HG02798 (cell line): ENCODE results near the gene LCN10.
"Not testable (repeated sequence)": the region's sequence is repeated elsewhere in the genome, so short reads cannot be mapped to it uniquely, and the experiment has no call there.

Source experiments
- ATAC-seq: cut with Tn5 transposase; IDR thresholded peaks from one replicate; pipeline ENCODE4 v1.9.1; 2021; ENCODE audit warnings: mild to moderate bottlenecking; ENCODE audit not compliant: unreplicated experiment, poor library complexity

LCN10 gene

DNA sequence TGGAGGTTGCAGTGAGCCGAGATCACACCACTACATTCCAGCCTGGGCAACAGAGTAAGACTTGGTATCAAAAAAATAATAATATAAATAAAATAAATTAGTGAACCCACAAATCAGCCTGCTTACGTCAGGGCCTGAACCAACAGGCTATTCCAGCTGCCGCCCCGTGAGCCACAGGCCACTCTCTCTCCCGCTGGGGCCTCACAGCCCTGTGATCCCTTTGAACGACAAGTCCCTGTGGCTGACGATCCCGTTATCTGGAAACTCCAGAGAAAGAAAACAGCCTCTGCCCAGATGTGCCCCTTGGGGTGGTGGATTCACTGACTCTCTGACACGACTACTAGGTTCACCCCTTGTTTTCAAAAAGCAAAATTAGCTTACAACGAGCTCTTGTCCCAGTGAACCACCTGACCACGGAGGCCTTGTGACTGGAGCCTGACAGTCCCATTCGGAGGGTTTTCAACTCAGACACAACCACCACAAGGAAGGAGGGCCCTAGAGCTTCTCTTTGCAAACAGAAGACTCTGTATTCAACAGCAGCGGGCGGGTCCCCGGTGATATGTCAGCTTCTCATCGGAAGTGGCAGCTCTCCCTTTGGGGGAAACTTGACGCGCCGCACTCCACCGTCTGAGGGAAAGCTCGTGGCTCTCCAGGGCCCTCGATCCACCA, 34.8 kb downstream of the LCN10 start:
- ATAC-seq: no peak

DNA sequence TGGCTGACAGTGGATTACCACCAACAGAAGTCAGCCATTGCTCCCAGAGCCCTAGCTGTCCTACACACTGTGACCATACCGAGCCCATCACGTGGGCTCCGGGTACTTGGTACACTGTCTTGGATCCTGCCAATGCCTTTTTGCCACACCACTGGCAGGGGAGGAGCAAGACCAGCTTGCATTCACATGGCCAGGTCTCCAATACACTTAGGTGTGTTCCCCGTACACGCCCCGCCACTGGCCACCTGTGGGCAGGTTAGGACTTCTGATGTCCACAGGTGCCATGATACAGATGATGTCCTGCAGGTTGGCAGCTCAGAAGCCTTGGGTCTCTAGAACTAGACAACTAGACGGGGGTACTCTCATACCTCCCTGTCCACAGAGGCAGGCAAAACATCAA, 35.7 kb downstream of the LCN10 start:
- ATAC-seq: no peak

DNA sequence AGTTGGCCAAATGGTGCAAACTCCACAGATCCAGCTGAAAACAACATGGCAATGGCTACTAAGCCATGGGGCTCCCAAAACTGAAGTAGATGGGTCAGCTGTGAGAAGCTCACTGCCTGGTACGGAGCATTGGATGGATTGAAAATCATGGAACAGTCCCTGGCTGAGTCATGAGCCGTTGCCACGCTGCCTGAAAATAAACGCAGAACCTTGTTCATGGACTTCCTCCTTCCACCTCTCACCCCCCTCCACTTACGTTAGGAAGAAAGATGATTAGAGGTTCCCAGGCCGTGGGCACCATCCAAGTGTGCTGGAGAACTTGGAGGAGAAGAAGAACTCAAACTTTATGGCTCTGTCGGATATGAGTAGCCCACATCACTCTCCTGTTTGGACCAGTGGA, 37.2 kb downstream of the LCN10 start:
- no peak for ATAC-seq

DNA sequence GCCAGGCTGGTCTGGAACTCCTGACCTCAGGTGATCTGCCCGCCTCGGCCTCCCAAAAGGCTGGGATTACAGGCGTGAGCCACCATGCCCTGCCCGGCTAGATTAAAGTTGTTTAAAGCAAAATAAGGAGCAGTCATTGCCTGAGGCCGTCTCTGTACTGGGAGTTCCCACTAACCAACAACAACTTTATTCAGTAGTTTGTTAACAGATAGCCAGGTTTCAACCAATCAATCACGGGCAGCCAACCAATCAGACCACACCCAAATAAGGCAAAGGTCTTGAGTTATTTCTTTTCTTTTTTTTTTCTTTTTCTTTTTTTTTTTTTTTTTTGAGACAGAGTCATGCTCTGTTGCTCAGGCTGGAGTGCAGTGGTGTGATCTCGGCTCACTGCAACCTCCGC, 38.0 kb downstream of the LCN10 start:
- not testable (repeated sequence) for ATAC-seq

DNA sequence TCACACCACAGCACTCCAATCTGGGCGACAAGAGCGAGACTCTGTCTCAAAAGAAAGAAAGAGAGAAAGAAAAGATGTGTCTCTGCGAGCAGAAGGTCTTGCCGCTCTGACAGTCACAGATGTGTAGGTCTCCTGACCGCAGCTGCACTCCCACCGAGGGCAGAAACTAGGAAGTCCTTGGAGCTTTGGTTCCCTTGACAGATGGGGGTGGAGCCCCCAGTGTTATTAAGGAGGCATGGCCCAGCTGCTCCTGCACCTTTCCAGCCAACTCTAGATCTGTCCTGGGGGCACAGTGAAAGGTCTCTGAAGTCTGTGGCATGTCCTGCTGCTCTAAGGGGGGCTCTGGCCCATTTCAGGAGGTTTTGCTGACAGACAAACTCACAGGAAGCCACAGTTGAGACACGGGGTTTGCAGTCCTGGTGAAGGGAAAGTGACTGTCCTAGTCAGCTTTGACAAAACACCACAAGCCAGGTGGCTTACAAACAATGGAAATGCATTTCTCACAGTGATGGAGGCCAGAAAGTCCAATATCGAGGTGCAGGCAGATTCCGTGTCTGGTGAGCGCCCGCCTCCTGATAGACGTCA, 39.4 kb downstream of the LCN10 start:
- no peak for ATAC-seq

DNA sequence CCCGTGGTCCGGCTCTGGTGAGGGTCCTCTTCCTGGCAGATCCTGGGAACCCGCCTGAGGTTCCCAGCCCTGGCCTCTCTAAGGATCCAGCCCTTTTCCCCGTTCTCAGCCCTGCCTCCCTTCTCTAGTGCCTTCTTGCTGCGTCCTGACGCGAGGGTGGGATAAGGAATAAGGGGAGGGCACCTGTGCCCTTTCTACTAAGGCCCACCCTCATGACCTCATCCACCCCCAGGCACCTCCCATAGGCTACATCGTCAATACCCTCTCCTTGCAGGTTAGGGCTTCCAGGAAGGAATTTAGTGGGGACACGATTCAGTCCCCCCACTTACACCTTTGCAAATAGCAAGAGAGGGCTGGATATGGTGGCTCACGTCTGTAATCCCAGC, 41.1 kb downstream of the LCN10 start:
- no peak for ATAC-seq

DNA sequence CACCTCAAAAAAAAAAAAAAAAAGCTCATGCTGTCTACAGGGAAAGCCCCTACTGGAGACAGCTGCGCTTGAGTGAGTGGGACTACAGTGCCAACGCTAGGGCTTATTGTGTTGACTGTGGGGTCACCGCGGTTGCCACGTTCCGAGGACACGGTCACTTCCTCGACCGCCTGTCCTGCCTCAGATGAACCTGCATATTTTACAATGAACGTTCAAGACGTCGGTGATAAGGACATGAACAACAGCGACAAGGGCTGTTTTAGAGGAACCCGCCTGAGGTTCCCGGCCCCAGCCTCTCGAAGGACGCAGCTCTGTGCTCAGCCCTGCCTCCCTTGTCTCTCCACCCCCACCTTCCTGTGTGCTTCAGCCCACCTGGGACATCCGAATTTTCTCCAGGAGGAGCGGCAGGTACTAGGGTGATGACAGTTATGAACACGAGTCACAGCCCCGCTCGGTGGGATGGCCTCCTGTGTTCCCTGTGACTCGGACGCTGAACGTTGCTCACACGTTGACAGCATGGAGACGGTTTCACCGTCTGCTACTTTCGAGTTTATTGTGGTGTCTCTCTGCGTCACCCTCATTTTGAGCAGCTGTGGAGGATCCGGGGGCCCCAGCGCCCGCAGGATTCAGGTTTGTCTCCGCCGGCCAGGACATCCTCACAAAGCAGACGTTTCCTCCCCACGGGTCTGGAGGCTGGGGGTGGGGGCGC, 41.6 kb downstream of the LCN10 start:
- ATAC-seq: peak; percentile 51

DNA sequence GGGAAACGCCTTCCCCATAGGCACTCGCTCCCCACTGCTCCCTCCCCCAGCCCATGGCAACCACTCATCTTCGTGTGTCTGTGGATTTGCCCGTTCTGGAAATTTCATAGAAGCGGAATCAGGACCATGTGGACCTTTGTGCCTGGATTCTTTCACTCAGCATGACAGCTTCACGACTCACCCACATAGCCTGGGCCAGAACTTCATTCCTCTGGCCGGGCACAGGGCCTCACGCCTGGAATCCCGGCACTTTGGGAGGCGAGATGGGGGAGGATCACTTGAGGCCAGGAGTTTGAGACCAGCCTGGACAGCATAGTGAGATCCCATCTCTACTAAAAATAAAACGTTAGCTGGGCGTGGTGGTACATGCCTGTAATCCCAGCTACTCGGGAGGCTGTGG, 42.4 kb downstream of the LCN10 start:
- ATAC-seq: no peak

DNA sequence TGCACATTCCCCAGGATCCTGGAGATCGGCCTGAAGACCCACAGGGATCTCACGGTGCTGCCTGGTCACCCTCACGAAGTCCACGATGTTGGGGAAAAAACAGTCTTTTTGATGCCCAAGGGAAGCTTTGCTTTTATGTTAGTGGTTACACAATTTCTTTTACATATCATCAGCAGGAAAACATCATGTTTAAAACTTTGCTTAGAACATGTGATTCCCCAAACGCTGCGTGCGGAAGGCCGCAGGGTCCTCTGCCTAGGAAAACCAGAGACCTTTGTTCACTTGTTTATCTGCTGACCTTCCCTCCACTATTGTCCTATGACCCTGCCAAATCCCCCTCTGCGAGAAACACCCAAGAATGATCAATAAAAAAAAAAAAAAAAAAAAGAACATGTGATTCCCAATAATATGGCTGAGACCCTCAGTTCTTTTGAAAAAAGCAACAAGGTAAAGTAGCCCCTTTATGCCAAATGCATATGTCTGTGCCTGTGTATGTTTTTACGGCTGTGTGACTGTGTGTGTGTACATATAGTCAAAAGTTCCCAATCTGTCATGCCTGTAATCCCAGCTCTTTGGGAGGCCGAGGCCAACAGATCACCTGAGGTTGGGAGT, 44.0 kb downstream of the LCN10 start:
- ATAC-seq: no peak

DNA sequence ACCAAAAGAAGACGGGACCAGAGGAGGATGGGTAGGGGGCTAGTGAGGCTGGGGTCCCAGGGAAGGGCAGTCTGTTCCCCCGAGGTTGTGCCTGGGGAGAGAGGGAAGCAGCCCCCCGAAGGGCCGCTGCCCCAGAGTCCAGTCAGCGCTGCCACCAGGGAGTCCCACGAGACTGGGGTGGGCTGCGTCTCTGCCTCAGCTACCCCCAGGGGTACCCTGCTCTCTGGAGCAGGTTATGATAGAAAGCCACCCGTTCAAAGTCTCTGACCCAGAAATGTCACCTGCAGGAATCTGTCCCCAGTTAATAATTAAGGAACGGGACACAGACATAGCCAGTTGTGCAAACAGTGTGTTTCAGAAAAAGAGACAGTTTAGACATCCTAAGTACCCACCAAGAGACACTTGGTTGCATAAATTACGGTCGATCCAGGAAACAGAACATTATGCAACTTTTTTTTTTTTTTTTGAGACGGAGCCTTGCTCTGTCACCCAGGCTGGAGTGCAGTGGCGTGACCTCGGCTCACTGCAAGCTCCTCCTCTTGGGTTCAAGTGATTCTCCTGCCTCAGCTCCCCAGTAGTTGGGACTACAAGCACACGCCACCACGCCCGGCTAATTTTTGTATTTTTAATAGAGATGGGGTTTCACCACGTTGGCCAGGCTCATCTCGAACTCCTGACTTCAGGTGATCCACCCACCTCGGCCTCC, 44.8 kb downstream of the LCN10 start:
- no peak for ATAC-seq

DNA sequence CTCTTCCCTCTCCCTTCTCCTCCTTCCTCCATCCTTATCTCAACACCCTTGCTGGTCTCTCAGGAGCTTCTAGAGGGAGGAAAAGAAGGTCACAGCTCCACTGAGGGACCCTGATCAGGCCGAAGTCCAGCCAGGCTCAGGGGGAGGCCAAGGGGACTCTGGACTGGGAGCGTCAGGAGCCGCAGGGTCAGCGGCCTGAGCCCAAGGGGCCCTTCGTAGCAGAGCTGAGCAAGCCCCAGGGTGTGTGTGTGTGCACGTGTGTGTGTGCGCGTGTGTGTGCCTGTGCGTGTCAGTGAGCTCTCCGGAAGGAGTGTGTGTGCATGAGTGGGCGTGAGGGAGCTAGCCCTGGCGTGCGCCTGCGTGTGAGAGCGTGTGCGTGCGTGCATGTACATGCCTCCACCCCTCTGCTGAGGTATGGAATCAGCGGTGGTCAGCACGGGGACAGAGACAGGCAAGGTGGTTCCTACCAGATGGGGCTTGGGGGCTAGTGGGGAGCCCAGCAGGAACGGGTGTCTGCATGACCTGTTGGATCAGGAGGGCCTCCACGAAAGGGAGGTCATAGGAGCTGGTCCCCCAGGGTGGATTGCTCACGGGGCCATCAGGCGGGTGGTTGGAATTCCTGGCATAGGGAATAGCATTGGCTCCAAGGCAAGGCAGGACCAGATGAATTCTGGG, 45.5 kb downstream of the LCN10 start:
- ATAC-seq: no peak

DNA sequence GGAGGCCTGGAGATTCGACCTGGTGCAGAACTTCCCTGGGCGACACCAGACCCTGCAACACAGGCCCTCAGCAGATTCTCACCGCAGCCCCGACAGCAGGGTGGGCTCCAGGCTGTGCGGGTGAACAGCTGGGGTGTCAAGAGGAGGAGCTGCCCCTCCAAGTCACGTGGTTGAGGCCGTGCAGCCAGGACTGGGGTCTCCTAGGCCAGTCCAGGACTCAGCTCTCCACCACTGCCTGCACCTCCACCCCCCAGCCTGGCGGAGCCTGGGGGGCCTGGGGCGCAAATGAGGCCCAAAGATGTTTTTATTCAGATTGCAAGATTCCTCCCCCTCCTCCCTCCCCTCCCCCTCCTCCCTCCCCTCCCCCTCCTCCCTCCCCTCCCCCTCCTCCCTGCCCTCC, 46.2 kb downstream of the LCN10 start:
- ATAC-seq: no peak

DNA sequence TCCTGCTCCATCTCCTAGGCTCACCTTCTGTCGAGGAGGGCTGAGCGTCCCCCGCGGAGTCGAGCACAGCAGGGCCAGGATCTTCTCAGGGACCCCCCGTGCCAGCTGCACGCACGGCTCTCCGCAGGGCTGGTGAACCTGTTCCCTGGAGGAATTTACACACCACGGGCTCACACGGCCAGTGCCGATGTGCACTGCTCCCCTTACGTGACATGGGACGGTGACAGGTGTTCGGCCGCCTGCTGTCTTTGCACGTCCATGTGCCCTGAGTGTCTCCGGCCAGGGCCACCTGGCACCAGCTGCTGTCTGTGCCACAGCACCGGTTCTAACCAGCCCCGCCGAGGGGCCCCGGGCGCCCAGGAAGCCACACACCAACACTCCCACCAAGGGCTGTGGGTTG, 46.8 kb downstream of the LCN10 start:
- no peak for ATAC-seq

DNA sequence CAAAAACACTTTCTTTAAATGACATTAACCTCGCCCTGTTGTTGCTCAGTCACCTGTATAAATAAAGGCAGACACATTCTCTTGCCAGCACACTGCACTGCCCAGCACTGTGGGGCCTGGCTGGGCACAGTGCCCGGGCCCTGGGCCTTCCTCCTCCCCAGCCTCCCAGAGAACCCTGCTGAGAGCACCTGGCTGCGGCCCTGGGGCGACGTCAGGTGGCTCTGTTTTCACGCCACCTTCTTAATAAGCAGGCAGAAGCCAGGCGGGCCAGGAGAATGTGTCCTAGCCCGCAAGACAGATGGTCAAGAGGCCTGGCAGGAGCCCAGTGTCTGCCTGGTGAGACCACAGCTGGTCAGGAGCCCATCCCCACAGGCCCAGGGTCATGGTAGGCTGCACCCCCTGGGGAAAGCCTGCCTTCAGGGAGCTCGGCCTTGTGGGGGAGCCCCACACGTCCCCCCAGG, 47.3 kb downstream of the LCN10 start:
- no peak for ATAC-seq

DNA sequence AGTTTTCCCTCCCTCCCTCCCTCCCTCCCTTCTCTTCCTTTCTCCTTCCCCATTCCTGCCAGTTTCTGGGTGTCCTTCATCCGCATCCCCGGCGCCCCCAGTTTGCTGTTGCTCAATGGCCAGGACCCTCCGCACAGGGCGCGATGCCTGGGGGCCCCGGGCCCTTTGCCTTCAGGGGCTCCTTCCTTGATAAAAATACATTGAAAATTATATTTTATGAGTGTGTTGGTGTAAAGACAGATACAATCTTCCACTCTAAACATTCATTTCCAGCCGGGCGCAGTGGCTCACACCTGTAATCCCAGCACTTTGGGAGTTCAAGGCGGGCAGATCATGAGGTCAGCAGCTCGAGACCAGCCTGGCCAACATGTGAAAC, 47.9 kb downstream of the LCN10 start:
- no peak for ATAC-seq

DNA sequence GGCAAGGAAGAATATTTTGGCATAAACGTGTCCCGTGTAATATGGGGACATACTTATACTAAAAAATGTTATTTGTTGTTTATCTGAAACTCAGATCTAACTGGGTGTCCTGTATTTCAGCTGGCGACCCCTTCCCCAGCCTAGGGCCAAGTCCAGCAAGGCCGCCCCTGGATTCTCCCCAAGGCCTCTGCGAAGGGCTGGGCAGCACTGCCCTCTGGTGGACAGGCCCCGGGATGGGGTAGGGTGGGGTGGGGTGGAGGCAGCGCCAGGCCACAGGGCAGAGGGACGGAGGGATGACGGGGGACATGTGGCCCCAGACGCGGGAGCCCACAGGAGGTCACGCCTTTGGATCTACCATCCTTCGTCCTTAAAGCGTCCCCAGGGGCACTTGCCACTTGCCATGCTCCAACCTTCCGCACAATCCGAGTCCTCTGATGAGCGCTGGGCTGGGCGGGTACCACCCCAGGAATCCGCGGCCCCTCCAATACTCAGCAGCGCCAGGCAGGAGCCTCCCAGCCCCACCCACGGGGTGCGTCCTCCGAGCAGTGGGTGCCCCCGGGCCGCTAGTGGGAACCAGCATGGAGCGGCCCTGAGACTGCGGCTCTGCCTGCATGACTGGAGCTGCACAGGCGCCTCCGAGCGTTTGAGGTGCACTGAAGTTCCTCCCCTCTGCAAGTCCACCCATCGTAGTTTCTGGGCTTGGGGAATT, 48.4 kb downstream of the LCN10 start:
- ATAC-seq: no peak

DNA sequence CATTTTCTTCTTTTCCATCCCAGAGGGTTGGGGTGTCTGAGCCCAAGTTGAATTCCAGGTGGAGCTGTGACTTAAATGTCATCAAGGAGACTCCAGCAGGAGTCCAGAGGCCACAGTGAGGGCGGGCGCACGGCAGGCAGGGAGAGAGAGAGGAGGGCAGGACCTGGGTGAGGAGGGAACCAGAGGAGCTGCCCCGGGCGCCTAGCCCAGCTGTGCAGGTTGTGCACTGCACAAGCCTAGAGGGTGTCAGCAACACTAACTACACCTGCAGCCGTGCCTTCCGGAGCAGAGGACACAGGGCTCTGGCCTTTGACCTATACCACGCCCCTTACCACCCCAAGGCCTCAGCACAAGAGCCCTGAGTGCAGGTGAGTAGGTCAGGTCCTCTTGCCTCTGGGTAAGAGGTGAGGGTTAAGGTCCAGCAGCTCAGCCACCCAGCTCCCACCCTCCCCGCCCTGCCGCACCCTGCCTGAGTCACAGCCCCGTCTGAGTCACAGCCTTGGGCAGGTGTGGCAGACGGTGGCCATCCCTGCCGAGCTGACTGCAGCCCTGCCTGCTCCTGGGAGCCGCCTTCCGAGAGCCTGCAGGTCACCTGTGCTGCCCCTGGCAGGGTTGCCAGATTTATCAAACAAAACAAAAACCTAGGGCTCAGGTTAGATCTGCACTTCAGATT, 49.1 kb downstream of the LCN10 start:
- ATAC-seq: no peak

DNA sequence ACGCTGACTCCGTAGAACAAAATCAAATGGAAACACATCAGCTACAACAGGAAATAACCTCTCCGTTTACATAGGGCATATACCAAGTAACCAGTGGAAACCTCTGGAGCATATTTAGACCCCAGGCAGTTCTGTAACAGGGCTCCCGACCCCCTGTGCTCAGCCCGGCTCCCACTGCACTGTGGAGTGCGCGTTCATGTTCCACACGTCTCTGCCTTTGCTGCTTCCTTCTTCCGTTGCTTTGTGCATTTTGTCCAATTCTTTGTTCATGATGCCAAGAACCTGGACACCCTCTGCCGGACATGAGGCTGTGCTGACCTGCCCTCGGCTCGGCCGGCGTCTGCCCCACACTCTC, 49.6 kb downstream of the LCN10 start:
- no peak for ATAC-seq
